Right lobe of liver (tissue), 6 donors: ENCODE results near the gene BMP4. TPM values are rescaled to one million over a fixed set of nuclear protein-coding genes. Genes with fewer than 3 reads are reported as not detected.

Experiments used
- ATAC-seq, 4 donors: fragments of 200-7000 bp; cut with Tn5 transposase; one replicate each; pipeline ENCODE4 v1.9.1; 2020; ENCODE audit warnings: mild to moderate bottlenecking in 4 of 4, moderate library complexity in 4 of 4
- DNase-seq, 3 donors: peaks; one replicate each; pipeline ENCODE4 v3.0.0-alpha.2; 2020
- H3K27ac ChIP-seq, 3 donors: fragments of 200-600 bp; one replicate each; pipeline ENCODE4 v1.8.0; 2022
- H3K27me3 ChIP-seq, 2 donors: fragments of 200-600 bp; one replicate each; pipeline ENCODE4 v1.8.0; 2022
- H3K36me3 ChIP-seq, 4 donors: fragments of 200-600 bp; sonication (generic) in 1 of 4; one replicate each; pipeline versions ENCODE4 v1.5.1 to v1.8.0; 2017 to 2022; ENCODE audit warnings: control low read depth in 1 of 4
- H3K4me1 ChIP-seq, 4 donors: fragments of 200-600 bp; sonication (generic) in 1 of 4; one replicate each; pipeline versions ENCODE4 v1.5.1 to v1.8.0; 2017 to 2022; ENCODE audit warnings: control low read depth in 1 of 4
- H3K4me3 ChIP-seq, 3 donors: fragments of 200-600 bp; one replicate each; pipeline ENCODE4 v1.8.0; 2022
- H3K9me3 ChIP-seq, 4 donors: fragments of 200-600 bp; sonication (generic) in 1 of 4; one replicate each; pipeline versions ENCODE4 v1.5.1 to v1.8.0; 2017 to 2022; ENCODE audit warnings: control low read depth in 1 of 4
- POLR2A ChIP-seq: fragments of 450-650 bp; IDR thresholded peaks from one replicate; pipeline ENCODE4 v1.6.1; 2017; ENCODE audit warnings: antibody characterized with exemption, mild to moderate bottlenecking
- WGBS: methylation state at CpG from one replicate; pipeline ENCODE4 v1.1.6; 2018; ENCODE audit warnings: low coverage, low lambda C conversion rate; ENCODE audit not compliant: insufficient coverage; ENCODE audit errors: missing lambda C conversion rate; 5-methylcytosine and 5-hydroxymethylcytosine counted together
- intact Hi-C, 2 donors: fragments of 100-400 bp; cut with DNase I; formaldehyde crosslinking; loops; one replicate each; pipeline versions ENCODE4 v1.11.2 to v1.14.1; 2022
- microRNA-seq, 2 donors: library from miRNA; unstranded; fragments of <30 nt; microRNA quantifications; one replicate each; pipeline ENCODE4, GENCODE V29; 2019 to 2020
- small RNA-seq, 2 experiments: library from RNA; depleted of rRNA; stranded (forward); fragments of <200 nt; gene quantifications; one replicate each; pipeline ENCODE3, GENCODE V24; 2016
- total RNA-seq, 6 experiments: library from RNA; depleted of rRNA in 2 of 6; stranded (reverse); fragments of >200 nt in 2 of 6; fragmentation: NEBNext Ultra II Directional in 3 of 6; extraction: Animal tissue kit (Norgen Biotek cat#: 25700) in 3 of 6; gene quantifications; one replicate each; pipeline versions ENCODE4 v1.1.0 to v1.2.4, GENCODE V29; 2016 to 2023
- TF ChIP-seq, protein P1 (sequence below), 4 donors: fragments of 200-600 bp in 3 of 4; fragments of 450-650 bp in 1 of 4; IDR thresholded peaks; one replicate each; pipeline versions ENCODE4 v1.5.1 to v1.8.0; 2016 to 2022; ENCODE audit warnings: antibody characterized with exemption in 4 of 4, mild to moderate bottlenecking in 2 of 4
- donor health status: DM: no; HTN: yes; CAD: no.
- donor health status: DM: no; HTN: no; CAD: no.
- donor health status: DM: no; HTN: no; CAD: no.
- donor health status: DM: no; HTN: yes; CAD: no.
- donor health status: DM: no; HTN: yes; CAD: no.

Gene BMP4
- total RNA-seq, 6 experiments from 2014 or later, result 1.8 to 3.1 (median 2.4) TPM

DNA sequence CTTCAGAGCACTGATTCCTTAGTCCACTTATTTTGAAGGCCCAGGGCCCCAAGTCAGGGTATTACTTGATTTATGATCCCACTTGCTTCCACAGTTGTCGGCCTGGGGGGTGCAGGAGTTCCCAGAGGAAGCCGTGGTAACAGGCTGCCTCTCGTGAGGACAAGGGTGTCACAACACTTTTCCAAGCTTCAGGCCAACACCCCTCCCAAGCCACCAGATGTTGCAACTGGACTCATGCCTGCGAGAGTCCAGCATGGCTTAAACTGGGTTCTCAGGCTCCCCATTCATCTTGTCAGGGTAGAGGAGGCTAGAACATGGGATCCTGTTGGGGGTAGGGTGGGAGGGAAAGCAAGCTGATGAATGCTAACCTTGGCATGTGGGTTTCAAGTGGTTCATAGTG lies 56.1 kb downstream of the BMP4 start:
- Histone ChIP-seq H3K27me3 (no peaks in the 10 kb centered on the region), H3K4me1 (no peaks in the 10 kb centered on the region), H3K9me3 (no peaks in the 10 kb centered on the region), H3K27ac (no peak overlapping the region), H3K4me3 (no peak overlapping the region), H3K36me3 (no peaks in the 10 kb centered on the region)
- TF ChIP-seq, protein P1, sequence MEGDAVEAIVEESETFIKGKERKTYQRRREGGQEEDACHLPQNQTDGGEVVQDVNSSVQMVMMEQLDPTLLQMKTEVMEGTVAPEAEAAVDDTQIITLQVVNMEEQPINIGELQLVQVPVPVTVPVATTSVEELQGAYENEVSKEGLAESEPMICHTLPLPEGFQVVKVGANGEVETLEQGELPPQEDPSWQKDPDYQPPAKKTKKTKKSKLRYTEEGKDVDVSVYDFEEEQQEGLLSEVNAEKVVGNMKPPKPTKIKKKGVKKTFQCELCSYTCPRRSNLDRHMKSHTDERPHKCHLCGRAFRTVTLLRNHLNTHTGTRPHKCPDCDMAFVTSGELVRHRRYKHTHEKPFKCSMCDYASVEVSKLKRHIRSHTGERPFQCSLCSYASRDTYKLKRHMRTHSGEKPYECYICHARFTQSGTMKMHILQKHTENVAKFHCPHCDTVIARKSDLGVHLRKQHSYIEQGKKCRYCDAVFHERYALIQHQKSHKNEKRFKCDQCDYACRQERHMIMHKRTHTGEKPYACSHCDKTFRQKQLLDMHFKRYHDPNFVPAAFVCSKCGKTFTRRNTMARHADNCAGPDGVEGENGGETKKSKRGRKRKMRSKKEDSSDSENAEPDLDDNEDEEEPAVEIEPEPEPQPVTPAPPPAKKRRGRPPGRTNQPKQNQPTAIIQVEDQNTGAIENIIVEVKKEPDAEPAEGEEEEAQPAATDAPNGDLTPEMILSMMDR (IDR thresholded peaks at IDR 0.05), result no peak
- TF ChIP-seq POLR2A, result no peak
- WGBS, result 54% methylated on average over 3 of the region's 4 CpGs
- peak in 3 of 4 donors; percentile 28 to 50 (median 34) for ATAC-seq
- intact Hi-C loops, result no loop called here
- DNase-seq, result peak in 1 of 3 donors; percentile 45

Small RNA genes lying within 50 kb of the gene (microRNA-seq; reads per million reads assigned to microRNA genes)
- gene MIR5580, result 0 to 0.58 reads per million in 2 donors

Small RNA genes lying within 50 kb of the gene (small RNA-seq; reads per million reads assigned to genes)
- 0 reads per million in 2 experiments for gene MIR5580
